ENCODE results near the gene GPR55. TPM values are rescaled to one million over a fixed set of nuclear protein-coding genes. Genes with fewer than 3 reads are reported as not detected.

GPR55 gene
- total RNA-seq, 1 donor from 2014 or later, result 0.28 TPM

DNA sequence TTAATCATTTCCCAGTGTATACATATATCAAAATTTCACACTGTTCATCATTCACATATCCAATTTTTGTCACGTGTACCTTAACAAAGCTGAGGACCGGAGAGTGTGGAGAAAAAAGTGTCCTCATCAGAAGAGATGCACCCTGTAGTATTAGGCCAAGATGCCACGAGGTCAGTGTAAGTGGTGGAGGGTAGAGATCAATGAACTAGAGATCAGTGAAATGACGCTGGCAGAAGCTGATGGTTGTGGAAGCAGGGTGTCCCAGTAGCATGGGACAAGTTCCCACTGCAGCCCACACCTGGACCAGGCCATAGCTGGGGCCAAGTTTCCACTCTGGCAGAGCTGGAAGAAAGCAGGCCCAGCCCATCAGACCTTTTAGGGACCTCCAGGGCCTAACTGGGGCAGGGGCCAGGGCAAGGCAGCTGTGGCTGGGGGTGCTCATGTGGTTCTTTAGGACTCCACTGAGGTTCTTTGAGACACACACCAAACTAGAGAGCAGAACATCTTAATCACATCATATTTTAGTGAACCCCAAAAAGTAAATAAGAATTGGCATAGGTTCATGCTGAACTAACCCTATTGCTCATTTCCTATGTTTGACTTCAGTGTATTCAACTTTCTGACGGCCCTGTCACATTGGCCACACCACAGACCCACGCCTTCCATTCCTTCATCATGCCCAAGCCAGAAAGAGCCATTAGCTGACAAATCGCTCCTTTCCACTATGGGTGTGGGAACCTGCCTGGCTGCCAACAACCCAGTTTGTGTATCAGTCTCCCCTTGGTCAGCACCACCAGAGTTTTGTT is 21.6 kb upstream of the GPR55 start:
- no peaks in the 10 kb centered on the region for H3K36me3 Mint-ChIP-seq (ENCODE audit: low read depth, unreplicated experiment)
- H3K27me3 Mint-ChIP-seq (ENCODE audit: unreplicated experiment), result peaks cover 3% of the 10 kb centered on the region
- TF ChIP-seq CTCF (IDR thresholded peaks at IDR 0.05; ENCODE audit: unreplicated experiment), result no peak
- H3K9me3 Mint-ChIP-seq (ENCODE audit: unreplicated experiment), result no peaks in the 10 kb centered on the region
- H3K27ac Mint-ChIP-seq (ENCODE audit: unreplicated experiment), result no peak overlapping the region
- H3K4me1 Mint-ChIP-seq (ENCODE audit: unreplicated experiment), result no peaks in the 10 kb centered on the region
- no peak for DNase-seq (ENCODE audit: low spot score)
- no peak overlapping the region for H3K4me3 Mint-ChIP-seq (ENCODE audit: unreplicated experiment)

DNA sequence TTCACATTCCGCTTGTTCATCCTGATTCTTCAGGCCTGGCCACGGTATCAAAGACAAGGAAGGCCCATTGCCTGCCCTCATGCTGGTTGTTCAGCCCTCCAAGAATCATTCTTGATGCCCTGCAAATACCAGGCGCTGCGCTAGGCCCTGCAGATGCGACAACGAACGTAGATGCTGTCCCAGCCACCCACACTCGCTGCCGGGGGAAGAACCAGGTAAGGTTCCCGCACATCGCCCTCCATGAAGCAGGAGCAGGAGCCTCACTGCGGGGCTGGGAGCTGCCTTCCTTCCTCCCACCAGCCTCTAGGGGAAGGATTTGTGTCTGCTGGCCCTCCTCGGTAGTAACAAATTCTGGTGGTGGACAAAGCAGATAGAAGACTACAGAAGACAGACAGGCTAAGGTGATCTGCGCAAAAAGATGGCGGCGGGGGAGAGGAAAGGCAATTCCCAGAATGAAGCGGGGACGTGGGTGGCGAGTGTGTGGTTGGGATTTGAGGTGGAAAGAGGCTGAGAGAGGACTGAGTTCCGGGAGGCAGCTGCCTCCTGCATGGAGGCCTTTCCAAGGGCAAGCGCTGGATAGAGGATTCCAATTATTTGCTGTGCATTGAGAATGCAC is 19.8 kb upstream of the GPR55 start:
- Mint-ChIP-seq H3K4me1 (ENCODE audit: unreplicated experiment) (no peaks in the 10 kb centered on the region), H3K9me3 (ENCODE audit: unreplicated experiment) (no peaks in the 10 kb centered on the region), H3K27ac (ENCODE audit: unreplicated experiment) (no peak overlapping the region), H3K4me3 (ENCODE audit: unreplicated experiment) (no peak overlapping the region), H3K36me3 (ENCODE audit: low read depth, unreplicated experiment) (no peaks in the 10 kb centered on the region), H3K27me3 (ENCODE audit: unreplicated experiment) (peaks cover 6% of the 10 kb centered on the region)
- TF ChIP-seq CTCF (IDR thresholded peaks at IDR 0.05; ENCODE audit: unreplicated experiment), result no peak
- DNase-seq (ENCODE audit: low spot score), result no peak

DNA sequence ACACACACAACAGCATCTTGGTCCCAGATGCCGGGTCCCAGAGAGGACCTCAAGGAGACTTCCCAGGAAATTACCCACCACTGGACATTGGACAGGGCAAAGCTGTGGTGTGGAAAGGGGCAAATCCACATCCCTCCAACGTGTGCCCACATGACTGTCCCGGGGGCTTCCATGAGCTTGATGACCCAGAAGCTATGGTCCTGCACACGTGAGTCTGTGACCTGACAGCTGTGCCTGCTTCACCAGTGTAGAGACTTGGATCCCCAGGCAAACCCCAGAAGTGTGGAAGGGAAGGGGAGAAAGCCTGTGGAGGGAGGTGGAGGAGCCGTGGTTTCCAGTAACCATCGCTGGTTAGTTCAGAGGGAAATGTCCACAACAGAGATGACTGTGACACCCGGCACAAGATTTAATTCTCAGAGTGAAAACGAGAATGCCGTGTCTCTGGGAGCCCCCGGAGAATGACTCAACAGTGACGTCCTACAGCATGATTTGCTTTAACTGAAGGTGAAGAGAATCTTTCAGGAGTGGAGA is 19.1 kb upstream of the GPR55 start:
- Mint-ChIP-seq H3K4me3 (ENCODE audit: unreplicated experiment) (no peak overlapping the region), H3K4me1 (ENCODE audit: unreplicated experiment) (no peaks in the 10 kb centered on the region), H3K9me3 (ENCODE audit: unreplicated experiment) (no peaks in the 10 kb centered on the region), H3K27me3 (ENCODE audit: unreplicated experiment) (peaks cover 6% of the 10 kb centered on the region), H3K36me3 (ENCODE audit: low read depth, unreplicated experiment) (no peaks in the 10 kb centered on the region), H3K27ac (ENCODE audit: unreplicated experiment) (no peak overlapping the region)
- no peak for TF ChIP-seq CTCF (IDR thresholded peaks at IDR 0.05; ENCODE audit: unreplicated experiment)
- DNase-seq (ENCODE audit: low spot score), result no peak

GRCh38 chr2:230942920-230943896 is 18.2 kb upstream of the GPR55 start:
- H3K27ac Mint-ChIP-seq (ENCODE audit: unreplicated experiment), result no peak overlapping the region
- H3K9me3 Mint-ChIP-seq (ENCODE audit: unreplicated experiment), result no peaks in the 10 kb centered on the region
- TF ChIP-seq CTCF (IDR thresholded peaks at IDR 0.05; ENCODE audit: unreplicated experiment), result no peak
- no peak for DNase-seq (ENCODE audit: low spot score)
- H3K4me3 Mint-ChIP-seq (ENCODE audit: unreplicated experiment), result no peak overlapping the region
- H3K27me3 Mint-ChIP-seq (ENCODE audit: unreplicated experiment), result peaks cover 6% of the 10 kb centered on the region
- no peaks in the 10 kb centered on the region for H3K4me1 Mint-ChIP-seq (ENCODE audit: unreplicated experiment)
- H3K36me3 Mint-ChIP-seq (ENCODE audit: low read depth, unreplicated experiment), result no peaks in the 10 kb centered on the region
